ENCODE results near the gene MT1F. TPM values are rescaled to one million over a fixed set of nuclear protein-coding genes. Genes with fewer than 3 reads are reported as not detected.
"Not testable (repeated sequence)": the region's sequence is repeated elsewhere in the genome, so short reads cannot be mapped to it uniquely, and the experiment has no call there.

The MT1F gene
- total RNA-seq, 1 donor from 2014 or later: 8.2 TPM

GRCh38 chr16:56645311-56645710 lies 12.4 kb upstream of the MT1F start:
- DNase-seq: no peak

GRCh38 chr16:56645838-56646237 lies 11.9 kb upstream of the MT1F start:
- DNase-seq: no peak

GRCh38 chr16:56647641-56648431 lies 9.9 kb upstream of the MT1F start:
- DNase-seq: no peak

GRCh38 chr16:56649271-56649670 lies 8.5 kb upstream of the MT1F start:
- no peak for DNase-seq

- DNase-seq: no peak
Measured at GRCh38 chr16:56649820-56650219, 7.9 kb upstream of the MT1F start.

GRCh38 chr16:56651586-56651985 lies 6.2 kb upstream of the MT1F start, which contains the start of gene MT1B:
Gene MT1B, plus strand, starts transcription at chr16:56651886. Its CDS starts 68 bp downstream, at chr16:56651954.
- no peak for DNase-seq

- no peak for DNase-seq
Measured at GRCh38 chr16:56652600-56652999, 5.2 kb upstream of the MT1F start.

GRCh38 chr16:56653218-56653617 lies 4.5 kb upstream of the MT1F start:
- DNase-seq: no peak

- no peak for DNase-seq
Measured at GRCh38 chr16:56658327-56658875, 642 bp downstream of the MT1F start.

- peak; percentile 15 for DNase-seq
Measured at GRCh38 chr16:56662357-56663354, 4.9 kb downstream of the MT1F start.

GRCh38 chr16:56664506-56664905 lies 6.7 kb downstream of the MT1F start:
- no peak for DNase-seq

GRCh38 chr16:56665286-56666261 lies 7.8 kb downstream of the MT1F start:
- DNase-seq: peak; percentile 12

GRCh38 chr16:56667581-56668571 lies 10.1 kb downstream of the MT1F start, which contains the start of gene MT1G:
Gene MT1G, minus strand, starts transcription at chr16:56668065. Its CDS starts 72 bp downstream, at chr16:56667993.
- DNase-seq: peak; percentile 9

- peak; percentile 18 for DNase-seq
Measured at GRCh38 chr16:56669005-56669839, 11.5 kb downstream of the MT1F start, which contains the start of gene MT1H. Gene MT1H, plus strand, starts transcription at chr16:56669814. Its CDS starts 71 bp downstream, at chr16:56669885.

- no peak for DNase-seq
Measured at GRCh38 chr16:56669840-56670619, 12.3 kb downstream of the MT1F start.

GRCh38 chr16:56670620-56670934 lies 12.8 kb downstream of the MT1F start:
- DNase-seq: no peak

GRCh38 chr16:56671691-56672090 lies 13.9 kb downstream of the MT1F start:
- peak; percentile 29 for DNase-seq

GRCh38 chr16:56672171-56672570 lies 14.4 kb downstream of the MT1F start:
- DNase-seq: not testable (repeated sequence)
